Activated T-helper 1 cell treated with anti-CD3 and anti-CD28 coated beads, Interleukin-12 subunit alpha, Interleukin-12 subunit beta, Interleukin-2, Interleukin-4 antibody, amounts not matched to agents 30 ng/mL and 10 ng/mL and 1 ng/mL, durations not matched to agents 14 hours and 24 hours and 36 hours (primary cell): Measurements from ENCODE around the gene DYNLL1. TPM values are rescaled to one million over a fixed set of nuclear protein-coding genes. Genes with fewer than 3 reads are reported as not detected.
"Not testable (repeated sequence)": the region's sequence is repeated elsewhere in the genome, so short reads cannot be mapped to it uniquely, and the experiment has no call there.

Experiments
- DNase-seq: peaks from one replicate; pipeline ENCODE4 v3.0.0; 2021; ENCODE audit warnings: low spot score
- H3K27ac Mint-ChIP-seq: one replicate; pipeline ENCODE4 v1.8.0; 2021; ENCODE audit warnings: mild to moderate bottlenecking, mixed read lengths
- H3K27me3 Mint-ChIP-seq: one replicate; pipeline ENCODE4 v1.8.0; 2022; ENCODE audit warnings: mild to moderate bottlenecking, moderate library complexity, mixed read lengths; ENCODE audit not compliant: insufficient read depth
- H3K36me3 Mint-ChIP-seq: one replicate; pipeline ENCODE4 v1.8.0; 2021; ENCODE audit warnings: low read depth, mixed read lengths
- H3K4me1 Mint-ChIP-seq: one replicate; pipeline ENCODE4 v1.8.0; 2021; ENCODE audit warnings: low read depth, mixed read lengths
- H3K4me3 Mint-ChIP-seq: one replicate; pipeline ENCODE4 v1.8.0; 2021; ENCODE audit warnings: mild to moderate bottlenecking, moderate library complexity, mixed read lengths
- H3K9me3 Mint-ChIP-seq: one replicate; pipeline ENCODE4 v1.8.0; 2021; ENCODE audit warnings: mixed read lengths
- intact Hi-C: fragments of 100-400 bp; cut with micrococcal nuclease; formaldehyde crosslinking; loops from one replicate; pipeline ENCODE4 v1.15.1; 2024
- total RNA-seq: library from RNA; stranded (reverse); gene quantifications from 2 replicates; pipeline ENCODE4 v1.2.3, GENCODE V29; 2022

The DYNLL1 gene
- total RNA-seq, 1 donor from 2014 or later: 341 TPM

DNA sequence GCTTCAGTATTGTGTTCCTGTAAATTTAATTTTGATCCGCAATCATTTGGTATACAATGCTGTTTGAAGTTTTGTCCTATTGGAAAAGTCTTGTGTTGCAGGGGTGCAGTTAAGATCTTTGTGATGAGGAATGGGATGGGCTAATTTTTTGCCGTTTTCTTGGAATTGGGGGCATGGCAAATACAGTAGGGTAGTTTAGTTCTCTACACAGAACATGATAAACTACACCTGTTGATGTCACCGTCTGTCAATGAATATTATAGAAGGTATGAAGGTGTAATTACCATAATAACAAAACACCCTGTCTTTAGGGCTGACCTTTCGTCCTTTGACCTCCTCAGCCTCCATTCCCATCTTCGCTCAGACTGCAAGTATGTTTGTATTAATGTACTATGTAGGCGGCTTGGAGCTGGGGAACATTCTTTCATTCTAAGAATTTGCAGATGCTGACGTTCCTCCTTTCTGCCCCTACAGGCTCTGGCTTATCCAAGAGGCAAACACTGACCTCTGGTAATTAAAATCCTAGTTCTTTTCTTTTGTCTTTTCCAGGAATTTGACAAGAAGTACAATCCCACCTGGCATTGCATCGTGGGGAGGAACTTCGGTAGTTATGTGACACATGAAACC lies 1.7 kb downstream of the DYNLL1 start:
- H3K4me3 Mint-ChIP-seq: peak overlapping the region; percentile 99
- no peaks in the 10 kb centered on the region for H3K9me3 Mint-ChIP-seq
- H3K27ac Mint-ChIP-seq: peak overlapping the region; percentile 89
- H3K36me3 Mint-ChIP-seq: peaks cover 31% of the 10 kb centered on the region
- no peak for DNase-seq
- intact Hi-C loops: loop anchor here (1.0 to 5.0 kb wide), 3 partner anchors 51 to 213 kb away; partner anchors contain the start of genes GATC, RNU4-1, RNU4-2 and TRIAP1
- H3K27me3 Mint-ChIP-seq: no peaks in the 10 kb centered on the region
- peaks cover 37% of the 10 kb centered on the region for H3K4me1 Mint-ChIP-seq

DNA sequence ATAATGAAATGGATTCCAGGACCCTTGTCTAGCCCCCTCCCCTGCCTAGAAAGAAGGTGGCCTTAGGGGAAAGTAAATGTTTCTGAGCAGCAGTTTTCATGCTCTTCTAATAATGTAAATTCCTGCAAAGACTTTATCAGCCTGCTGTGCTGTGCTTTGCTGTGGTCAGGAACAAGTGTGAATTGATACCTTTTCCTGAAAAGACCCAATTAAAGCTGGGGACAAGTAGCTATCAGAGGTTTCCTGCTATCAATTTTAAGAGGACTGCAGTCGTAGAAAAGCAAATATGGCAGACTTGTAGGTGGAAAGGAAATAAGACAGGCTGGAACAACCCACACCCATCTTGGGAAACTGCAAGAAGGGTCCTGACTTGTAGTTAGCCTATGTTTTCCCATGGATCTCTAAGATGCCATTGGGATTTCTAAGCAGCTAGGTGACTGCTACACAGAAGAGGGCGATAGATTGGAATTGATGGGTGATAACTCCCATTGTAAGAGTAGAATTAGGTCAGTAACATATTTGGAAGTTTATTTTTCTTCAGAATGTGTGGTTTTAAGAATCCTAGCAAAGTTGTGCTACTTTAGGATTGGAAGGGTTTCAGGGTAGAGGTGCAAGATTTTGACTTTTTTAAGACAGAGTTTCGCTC lies 3.1 kb downstream of the DYNLL1 start:
- Mint-ChIP-seq H3K27ac (no peak overlapping the region), H3K4me1 (peaks cover 37% of the 10 kb centered on the region), H3K36me3 (peaks cover 40% of the 10 kb centered on the region), H3K9me3 (no peaks in the 10 kb centered on the region), H3K27me3 (no peaks in the 10 kb centered on the region), H3K4me3 (no peak overlapping the region)
- intact Hi-C loops: loop anchor here (5.0 kb wide), 1 partner anchor 207 kb away; the partner anchor contains the start of genes RNU4-1 and RNU4-2
- DNase-seq: no peak

DNA sequence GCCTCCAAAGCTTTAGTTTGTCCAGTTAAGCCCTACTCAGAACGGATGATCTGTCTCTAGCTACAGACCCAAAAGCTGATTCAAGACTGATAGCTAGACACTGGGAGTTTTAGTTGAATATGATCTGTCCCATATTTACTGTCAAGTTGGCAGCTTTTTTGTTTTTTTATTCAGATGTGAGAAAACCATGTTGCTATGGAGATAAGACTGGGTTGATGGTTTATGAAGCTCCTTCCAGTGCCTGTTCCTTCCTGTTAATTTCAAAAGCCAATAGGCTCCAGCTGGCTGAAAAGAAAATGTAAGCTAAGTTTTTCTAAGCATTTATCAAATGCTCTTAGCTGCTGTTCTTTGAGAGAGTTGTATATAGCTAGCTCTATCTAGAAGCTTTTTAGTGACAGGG lies 4.7 kb downstream of the DYNLL1 start:
- intact Hi-C loops: no loop called here
- H3K27me3 Mint-ChIP-seq: no peaks in the 10 kb centered on the region
- H3K36me3 Mint-ChIP-seq: peaks cover 41% of the 10 kb centered on the region
- peaks cover 27% of the 10 kb centered on the region for H3K4me1 Mint-ChIP-seq
- H3K9me3 Mint-ChIP-seq: no peaks in the 10 kb centered on the region
- H3K4me3 Mint-ChIP-seq: no peak overlapping the region
- H3K27ac Mint-ChIP-seq: no peak overlapping the region
- no peak for DNase-seq

DNA sequence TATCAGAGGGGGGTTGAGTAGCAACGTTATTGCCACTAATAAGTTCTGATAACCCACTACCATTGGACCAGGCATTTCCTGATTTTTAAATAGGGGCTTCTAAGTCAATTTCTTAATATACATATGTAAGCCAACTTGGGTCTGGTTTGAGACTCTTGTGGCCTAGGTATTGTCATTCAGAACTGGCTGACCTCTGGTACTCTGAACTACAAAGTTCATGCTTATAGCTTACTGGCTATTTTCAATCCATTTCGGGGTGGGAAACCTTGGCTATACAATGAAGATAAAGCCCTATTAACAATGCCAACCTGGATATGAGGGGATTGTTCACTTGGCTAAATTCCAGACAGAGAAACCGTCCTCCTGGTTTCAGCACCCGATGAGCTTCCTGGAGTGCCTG lies 8.7 kb downstream of the DYNLL1 start:
- H3K9me3 Mint-ChIP-seq: no peaks in the 10 kb centered on the region
- no peaks in the 10 kb centered on the region for H3K27me3 Mint-ChIP-seq
- H3K27ac Mint-ChIP-seq: no peak overlapping the region
- no peak overlapping the region for H3K4me3 Mint-ChIP-seq
- no peak for DNase-seq
- peaks cover 25% of the 10 kb centered on the region for H3K36me3 Mint-ChIP-seq
- intact Hi-C loops: no loop called here
- H3K4me1 Mint-ChIP-seq: peaks cover 5% of the 10 kb centered on the region

DNA sequence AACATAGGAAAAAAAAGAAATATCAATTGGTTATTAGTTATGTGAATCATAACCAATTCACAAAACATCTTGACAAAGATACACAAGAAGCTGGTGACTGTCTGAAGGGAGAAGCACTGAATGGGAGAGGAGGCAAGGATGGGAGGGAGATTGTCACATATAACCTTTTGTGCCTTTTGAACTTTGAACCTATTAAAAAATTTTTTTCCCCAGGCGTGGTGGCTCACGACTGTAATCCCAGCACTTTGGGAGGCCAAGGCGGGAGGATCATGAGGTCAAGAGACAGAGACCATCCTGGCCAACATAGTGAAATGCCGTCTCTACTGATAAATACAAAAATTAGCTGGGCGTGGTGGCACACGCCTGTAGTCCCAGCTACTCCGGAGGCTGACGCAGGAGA lies 12.6 kb downstream of the DYNLL1 start:
- H3K27ac Mint-ChIP-seq: no peak overlapping the region
- no peaks in the 10 kb centered on the region for H3K9me3 Mint-ChIP-seq
- peaks cover 19% of the 10 kb centered on the region for H3K36me3 Mint-ChIP-seq
- no peaks in the 10 kb centered on the region for H3K4me1 Mint-ChIP-seq
- no peak overlapping the region for H3K4me3 Mint-ChIP-seq
- intact Hi-C loops: no loop called here
- H3K27me3 Mint-ChIP-seq: no peaks in the 10 kb centered on the region
- no peak for DNase-seq

DNA sequence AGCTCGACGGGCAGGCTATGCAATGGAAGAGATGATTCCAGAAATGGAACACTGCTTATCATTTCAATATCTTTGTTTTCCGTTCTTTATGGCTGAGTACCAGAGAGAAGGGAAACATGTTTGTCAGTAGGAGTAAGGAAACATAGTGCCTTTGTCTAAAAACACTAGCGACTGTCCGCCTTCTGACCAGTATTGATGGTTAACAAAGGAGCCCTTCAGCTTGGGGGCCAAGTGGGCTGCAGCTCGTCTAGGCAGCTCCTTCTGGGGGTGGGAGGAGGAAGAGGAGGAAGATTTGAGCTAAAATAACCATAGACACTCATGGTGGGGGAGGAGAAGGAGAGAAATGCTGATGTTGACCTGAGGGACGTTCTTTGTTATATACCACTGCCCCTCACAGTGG lies 18.1 kb downstream of the DYNLL1 start:
- H3K4me1 Mint-ChIP-seq: no peaks in the 10 kb centered on the region
- intact Hi-C loops: no loop called here
- H3K27me3 Mint-ChIP-seq: no peaks in the 10 kb centered on the region
- no peaks in the 10 kb centered on the region for H3K9me3 Mint-ChIP-seq
- peaks cover 18% of the 10 kb centered on the region for H3K36me3 Mint-ChIP-seq
- DNase-seq: no peak
- H3K27ac Mint-ChIP-seq: no peak overlapping the region
- H3K4me3 Mint-ChIP-seq: no peak overlapping the region

DNA sequence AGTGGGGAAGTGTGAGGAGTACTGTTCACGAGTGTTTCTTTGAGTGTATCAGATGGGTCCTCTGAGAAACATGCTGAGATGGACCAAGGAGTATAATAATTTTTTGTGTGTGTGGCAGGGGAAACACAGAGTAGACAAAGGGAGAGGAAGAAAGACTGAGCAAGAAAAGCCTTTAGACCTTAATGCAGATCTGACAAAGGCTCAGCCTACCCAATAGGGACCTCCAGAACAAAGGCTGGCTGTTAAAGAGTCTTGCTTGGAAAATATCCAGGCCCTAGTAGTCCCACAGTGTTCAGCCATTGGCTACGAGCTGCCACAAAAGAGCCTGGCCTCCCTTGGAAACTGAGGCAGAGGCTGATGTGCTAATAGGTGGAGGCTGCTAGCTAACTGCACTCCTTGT lies 19.6 kb downstream of the DYNLL1 start:
- H3K9me3 Mint-ChIP-seq: no peaks in the 10 kb centered on the region
- intact Hi-C loops: no loop called here
- H3K4me1 Mint-ChIP-seq: no peaks in the 10 kb centered on the region
- DNase-seq: no peak
- no peak overlapping the region for H3K27ac Mint-ChIP-seq
- H3K4me3 Mint-ChIP-seq: no peak overlapping the region
- H3K36me3 Mint-ChIP-seq: peaks cover 13% of the 10 kb centered on the region
- H3K27me3 Mint-ChIP-seq: no peaks in the 10 kb centered on the region

DNA sequence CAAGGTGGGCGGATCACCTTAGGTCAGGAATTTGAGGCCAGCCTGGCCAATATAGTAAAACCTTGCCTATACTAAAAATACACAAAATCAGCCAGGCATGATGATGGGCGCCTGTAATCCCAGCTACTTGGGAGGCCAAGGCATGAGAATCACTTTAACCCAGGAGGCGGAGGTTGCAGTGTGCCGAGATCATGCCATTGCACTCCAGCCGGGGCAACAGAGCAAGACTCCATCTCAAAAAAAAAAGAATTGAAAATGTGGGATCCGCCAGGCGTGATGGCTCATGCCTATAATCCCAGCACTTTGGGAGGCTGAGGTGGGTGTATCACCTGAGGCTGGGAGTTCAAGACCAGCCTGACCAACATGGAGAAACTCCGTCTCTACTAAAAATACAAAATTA lies 23.4 kb downstream of the DYNLL1 start:
- H3K9me3 Mint-ChIP-seq, H3K27ac Mint-ChIP-seq, H3K36me3 Mint-ChIP-seq, H3K27me3 Mint-ChIP-seq, DNase-seq, intact Hi-C loops, H3K4me3 Mint-ChIP-seq, H3K4me1 Mint-ChIP-seq: not testable (repeated sequence)

DNA sequence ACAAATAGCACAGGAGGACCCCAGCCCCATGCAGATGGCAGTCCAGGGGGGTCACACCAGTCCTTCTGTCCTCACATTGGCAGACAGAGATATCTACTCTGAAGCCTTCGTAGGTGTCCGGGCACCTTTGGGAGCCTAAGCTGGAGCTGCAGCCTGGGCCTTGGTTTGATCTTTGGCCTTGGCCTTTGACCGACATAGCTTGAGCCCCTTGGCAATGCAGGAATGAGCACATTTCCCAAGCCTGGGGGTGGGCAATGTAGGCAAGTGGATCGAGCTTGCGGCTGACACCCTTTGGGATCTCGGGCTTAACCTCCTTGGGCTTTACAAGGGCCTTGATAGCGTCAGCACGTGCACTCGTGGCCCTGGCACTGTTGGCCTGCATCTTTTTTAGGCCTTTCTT lies 26.7 kb downstream of the DYNLL1 start:
- H3K27me3 Mint-ChIP-seq: no peaks in the 10 kb centered on the region
- no peak for DNase-seq
- peaks cover 6% of the 10 kb centered on the region for H3K4me1 Mint-ChIP-seq
- intact Hi-C loops: no loop called here
- H3K27ac Mint-ChIP-seq: no peak overlapping the region
- H3K4me3 Mint-ChIP-seq: no peak overlapping the region
- peaks cover 5% of the 10 kb centered on the region for H3K36me3 Mint-ChIP-seq
- H3K9me3 Mint-ChIP-seq: no peaks in the 10 kb centered on the region

DNA sequence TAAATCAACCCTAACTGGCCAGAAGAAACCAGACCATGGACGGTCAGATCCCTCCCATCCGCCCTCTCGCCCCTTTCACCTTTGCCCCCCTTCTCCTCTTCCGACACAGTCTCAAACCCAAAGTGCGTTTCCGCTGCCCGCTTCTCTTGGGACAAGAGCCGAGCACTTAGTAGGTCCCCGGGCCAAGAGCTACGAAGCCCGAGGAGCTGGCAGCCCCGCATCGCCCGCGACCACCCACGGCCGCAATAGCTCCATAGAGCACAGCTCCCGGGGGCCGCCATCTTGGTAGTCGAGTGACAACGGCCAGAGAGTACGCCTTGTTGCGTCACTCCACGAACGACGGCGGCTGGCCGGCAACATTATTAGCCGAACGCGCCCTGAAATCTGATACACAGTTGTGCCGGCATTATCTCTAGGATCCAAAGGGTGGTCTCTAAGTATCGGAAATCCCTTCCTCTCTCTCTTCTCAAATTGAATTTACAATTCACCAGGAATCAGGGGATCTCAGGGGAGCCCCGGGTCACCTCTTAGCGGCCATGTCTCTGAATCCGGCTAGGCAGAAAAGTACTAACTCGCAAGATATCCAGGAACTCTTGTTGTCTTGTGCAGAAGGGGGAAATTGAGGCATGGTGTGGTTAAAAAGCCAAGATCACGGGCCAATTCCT lies 33.1 kb downstream of the DYNLL1 start, which contains the start of gene COQ5:
Gene COQ5, minus strand, starts transcription at position 298 of the 665 bp plus-strand sequence. Its CDS starts 17 bp downstream, at position 281.
- Mint-ChIP-seq H3K4me3 (peak within 1 kb of the TSS; percentile 100), H3K9me3 (no peaks in the 10 kb centered on the region), H3K4me1 (peaks cover 28% of the 10 kb centered on the region), H3K27ac (peak within 1 kb of the TSS; percentile 99), H3K36me3 (peaks cover 7% of the 10 kb centered on the region), H3K27me3 (no peaks in the 10 kb centered on the region)
- DNase-seq: peak; percentile 75
- intact Hi-C loops: loop anchor here (1.0 to 2.0 kb wide), 3 partner anchors 33 to 227 kb away; partner anchors contain the start of genes DYNLL1, SIRT4 and SRSF9

DNA sequence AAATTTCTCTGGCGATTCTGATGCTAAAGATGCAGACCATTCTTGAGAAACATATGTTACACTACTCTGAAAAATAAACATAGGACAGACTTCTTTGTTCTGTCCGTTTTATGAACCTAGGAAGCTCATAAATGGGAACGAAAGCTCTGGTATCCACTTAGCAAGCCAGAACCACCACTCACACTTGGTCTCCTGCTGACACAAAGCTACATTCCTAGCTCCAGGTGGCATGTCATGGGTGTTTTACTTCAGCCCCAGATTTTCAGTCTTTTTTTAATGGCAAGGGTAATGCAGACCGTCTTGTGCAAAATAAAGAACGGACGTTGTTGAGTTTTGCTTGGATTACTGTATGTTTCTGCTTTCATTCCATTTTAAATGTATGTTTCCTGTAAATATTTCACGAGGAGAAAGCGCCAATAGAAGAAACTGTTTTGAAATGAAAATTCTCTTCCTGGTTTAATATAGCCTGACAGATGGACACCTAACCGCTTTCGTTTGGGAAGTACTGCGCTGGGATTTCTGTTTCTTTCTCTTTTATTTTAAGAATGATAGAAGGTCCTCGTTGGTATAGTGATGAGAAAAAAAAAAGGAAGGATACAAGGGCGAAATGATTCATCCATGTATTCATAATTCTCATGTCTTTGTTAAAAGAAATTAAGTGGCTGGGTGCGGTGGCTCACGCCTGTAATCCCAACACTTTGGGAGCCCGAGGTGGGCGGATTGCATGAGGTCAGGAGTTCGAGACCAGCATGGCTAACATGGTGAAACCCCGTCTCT lies 33.9 kb downstream of the DYNLL1 start:
- peak overlapping the region; percentile 99 for H3K27ac Mint-ChIP-seq
- DNase-seq: no peak
- no peaks in the 10 kb centered on the region for H3K9me3 Mint-ChIP-seq
- H3K4me1 Mint-ChIP-seq: peaks cover 28% of the 10 kb centered on the region
- no peaks in the 10 kb centered on the region for H3K27me3 Mint-ChIP-seq
- intact Hi-C loops: loop anchor here (1.0 to 10.0 kb wide), 5 partner anchors 34 to 1275 kb away; partner anchors contain the start of genes C12orf43, DYNLL1, SETD1B and SIRT4
- peak overlapping the region; percentile 100 for H3K4me3 Mint-ChIP-seq
- H3K36me3 Mint-ChIP-seq: peaks cover 7% of the 10 kb centered on the region

DNA sequence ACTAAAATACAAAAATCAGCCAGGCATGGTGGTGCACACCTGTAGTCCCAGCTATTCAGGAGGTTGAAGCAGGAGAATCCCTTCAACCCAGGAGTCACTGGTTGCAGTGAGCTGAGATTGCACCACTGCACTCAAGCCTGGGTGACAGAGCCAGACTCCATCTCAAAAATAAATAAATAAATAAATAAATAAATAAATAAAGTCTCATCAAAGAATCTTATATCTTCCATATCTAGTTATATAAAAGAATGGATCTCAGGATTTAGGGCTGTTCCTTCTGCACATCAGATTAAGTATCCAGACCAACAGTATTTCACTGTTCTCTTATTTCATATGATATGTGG lies 34.5 kb downstream of the DYNLL1 start:
- not testable (repeated sequence) for H3K9me3 Mint-ChIP-seq, H3K36me3 Mint-ChIP-seq, H3K27me3 Mint-ChIP-seq, DNase-seq
- peak overlapping the region; percentile 100 for H3K4me3 Mint-ChIP-seq
- intact Hi-C loops: loop anchor here (5.0 to 10.0 kb wide), 2 partner anchors 487 to 1274 kb away; partner anchors contain the start of genes C12orf43 and SETD1B
- peak overlapping the region; percentile 99 for H3K27ac Mint-ChIP-seq
- peaks cover 28% of the 10 kb centered on the region for H3K4me1 Mint-ChIP-seq
